Measurements from ENCODE around the gene AKAP6.

Gene AKAP6

GRCh38 chr14:32403021-32403420 lies 73.9 kb downstream of the AKAP6 start:
- TF ChIP-seq, protein P1, sequence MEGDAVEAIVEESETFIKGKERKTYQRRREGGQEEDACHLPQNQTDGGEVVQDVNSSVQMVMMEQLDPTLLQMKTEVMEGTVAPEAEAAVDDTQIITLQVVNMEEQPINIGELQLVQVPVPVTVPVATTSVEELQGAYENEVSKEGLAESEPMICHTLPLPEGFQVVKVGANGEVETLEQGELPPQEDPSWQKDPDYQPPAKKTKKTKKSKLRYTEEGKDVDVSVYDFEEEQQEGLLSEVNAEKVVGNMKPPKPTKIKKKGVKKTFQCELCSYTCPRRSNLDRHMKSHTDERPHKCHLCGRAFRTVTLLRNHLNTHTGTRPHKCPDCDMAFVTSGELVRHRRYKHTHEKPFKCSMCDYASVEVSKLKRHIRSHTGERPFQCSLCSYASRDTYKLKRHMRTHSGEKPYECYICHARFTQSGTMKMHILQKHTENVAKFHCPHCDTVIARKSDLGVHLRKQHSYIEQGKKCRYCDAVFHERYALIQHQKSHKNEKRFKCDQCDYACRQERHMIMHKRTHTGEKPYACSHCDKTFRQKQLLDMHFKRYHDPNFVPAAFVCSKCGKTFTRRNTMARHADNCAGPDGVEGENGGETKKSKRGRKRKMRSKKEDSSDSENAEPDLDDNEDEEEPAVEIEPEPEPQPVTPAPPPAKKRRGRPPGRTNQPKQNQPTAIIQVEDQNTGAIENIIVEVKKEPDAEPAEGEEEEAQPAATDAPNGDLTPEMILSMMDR (IDR thresholded peaks at IDR 0.05; ENCODE audit: low read length) = no peak
- TF ChIP-seq EZH2 (IDR thresholded peaks at IDR 0.05; ENCODE audit: borderline replicate concordance, low read length) = no peak
- Histone ChIP-seq H3K36me3 (ENCODE audit: insufficient read depth, low read length) (no peaks in the 10 kb centered on the region), H2AFZ (ENCODE audit: low read length) (no peak overlapping the region), H3K27me3 (ENCODE audit: insufficient read depth, low read length) (no peaks in the 10 kb centered on the region), H4K20me1 (ENCODE audit: insufficient read depth, low read length) (no peaks in the 10 kb centered on the region), H3K4me3 (ENCODE audit: low read depth, low read length, poor library complexity, severe bottlenecking) (no peak overlapping the region), H3K4me1 (ENCODE audit: insufficient read depth, low read length, severe bottlenecking) (no peaks in the 10 kb centered on the region), H3K79me2 (ENCODE audit: insufficient read depth, low read length) (no peaks in the 10 kb centered on the region), H3K9me3 (ENCODE audit: low read length) (no peaks in the 10 kb centered on the region), H3K9me2 (ENCODE audit: low read depth, low read length) (no peaks in the 10 kb centered on the region), H3K9ac (ENCODE audit: low read length) (no peak overlapping the region), H3F3A (ENCODE audit: insufficient read depth, low read length) (no peaks in the 10 kb centered on the region), H3K4me2 (ENCODE audit: low read length) (no peak overlapping the region), H3K27ac (ENCODE audit: low read depth, low read length, poor library complexity, severe bottlenecking) (no peak overlapping the region)

GRCh38 chr14:32403688-32404087 lies 74.6 kb downstream of the AKAP6 start:
- Histone ChIP-seq H3K4me2 (ENCODE audit: low read length) (no peak overlapping the region), H3K36me3 (ENCODE audit: insufficient read depth, low read length) (no peaks in the 10 kb centered on the region), H3K27me3 (ENCODE audit: insufficient read depth, low read length) (no peaks in the 10 kb centered on the region), H3K4me1 (ENCODE audit: insufficient read depth, low read length, severe bottlenecking) (no peaks in the 10 kb centered on the region), H3K27ac (ENCODE audit: low read depth, low read length, poor library complexity, severe bottlenecking) (no peak overlapping the region), H3K9me3 (ENCODE audit: low read length) (no peaks in the 10 kb centered on the region), H4K20me1 (ENCODE audit: insufficient read depth, low read length) (no peaks in the 10 kb centered on the region), H3K4me3 (ENCODE audit: low read depth, low read length, poor library complexity, severe bottlenecking) (no peak overlapping the region), H2AFZ (ENCODE audit: low read length) (no peak overlapping the region), H3F3A (ENCODE audit: insufficient read depth, low read length) (no peaks in the 10 kb centered on the region), H3K79me2 (ENCODE audit: insufficient read depth, low read length) (no peaks in the 10 kb centered on the region), H3K9ac (ENCODE audit: low read length) (no peak overlapping the region), H3K9me2 (ENCODE audit: low read depth, low read length) (no peaks in the 10 kb centered on the region)
- TF ChIP-seq EZH2 (IDR thresholded peaks at IDR 0.05; ENCODE audit: borderline replicate concordance, low read length) = no peak
- TF ChIP-seq, protein P1 (IDR thresholded peaks at IDR 0.05; ENCODE audit: low read length) = no peak

DNA sequence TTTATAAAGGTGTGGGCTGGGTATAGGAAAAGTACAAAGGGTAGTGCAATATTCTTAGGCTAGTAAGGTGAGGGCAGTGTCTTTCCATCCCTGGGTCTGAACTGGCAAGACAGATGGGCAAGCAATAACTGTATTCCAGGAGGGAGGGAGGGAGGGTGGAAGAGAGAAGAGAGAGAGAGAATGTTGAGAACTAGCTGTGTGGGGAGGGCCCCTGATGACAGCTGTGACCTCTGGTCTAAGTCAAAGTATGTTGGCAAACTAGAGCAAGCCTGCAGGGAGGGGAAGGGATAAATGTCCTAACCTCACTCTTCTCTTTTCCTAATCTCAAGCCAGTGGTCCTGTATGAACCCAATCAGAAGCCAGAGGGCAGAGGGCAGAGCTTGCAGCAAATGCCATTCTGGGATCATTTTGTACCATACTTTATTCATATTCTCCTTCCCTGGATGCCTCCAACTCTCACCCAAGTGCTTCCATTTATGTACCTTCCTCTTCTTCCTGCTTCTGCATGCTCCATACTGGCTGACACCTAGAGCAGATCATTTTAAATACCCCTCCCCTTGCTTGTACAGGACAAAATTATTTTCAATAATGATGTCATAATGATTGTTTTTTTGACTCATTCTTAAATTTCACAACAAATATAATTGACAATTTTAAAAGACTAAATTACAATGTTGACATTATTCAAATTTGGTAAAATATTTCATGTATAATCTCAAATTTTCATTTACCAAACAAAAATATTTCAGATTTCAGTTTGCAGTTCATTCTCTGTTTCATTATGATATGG lies 75.9 kb downstream of the AKAP6 start:
- Histone ChIP-seq H2AFZ (ENCODE audit: low read length) (no peak overlapping the region), H3K27ac (ENCODE audit: low read depth, low read length, poor library complexity, severe bottlenecking) (no peak overlapping the region), H3K9me2 (ENCODE audit: low read depth, low read length) (no peaks in the 10 kb centered on the region), H3F3A (ENCODE audit: insufficient read depth, low read length) (no peaks in the 10 kb centered on the region), H3K4me2 (ENCODE audit: low read length) (no peak overlapping the region), H3K36me3 (ENCODE audit: insufficient read depth, low read length) (no peaks in the 10 kb centered on the region), H3K4me3 (ENCODE audit: low read depth, low read length, poor library complexity, severe bottlenecking) (no peak overlapping the region), H3K79me2 (ENCODE audit: insufficient read depth, low read length) (no peaks in the 10 kb centered on the region), H3K27me3 (ENCODE audit: insufficient read depth, low read length) (no peaks in the 10 kb centered on the region), H3K9me3 (ENCODE audit: low read length) (no peaks in the 10 kb centered on the region), H3K9ac (ENCODE audit: low read length) (no peak overlapping the region), H3K4me1 (ENCODE audit: insufficient read depth, low read length, severe bottlenecking) (no peaks in the 10 kb centered on the region), H4K20me1 (ENCODE audit: insufficient read depth, low read length) (no peaks in the 10 kb centered on the region)
- TF ChIP-seq, protein P1 (IDR thresholded peaks at IDR 0.05; ENCODE audit: low read length) = no peak
- no peak for TF ChIP-seq EZH2 (IDR thresholded peaks at IDR 0.05; ENCODE audit: borderline replicate concordance, low read length)
